Vagina (tissue), 2 donors: ENCODE data around the gene ZNF57.

Source experiments
- POLR2A ChIP-seq, 2 donors: fragments of 450-650 bp; IDR thresholded peaks; one replicate each; pipeline ENCODE4 v1.6.1; 2017; ENCODE audit warnings: antibody characterized with exemption in 2 of 2, mild to moderate bottlenecking in 2 of 2, moderate library complexity in 2 of 2
- POLR2AphosphoS5 ChIP-seq, 2 donors: sonication (generic); formaldehyde crosslinking; IDR thresholded peaks; one replicate each; pipeline ENCODE4 v1.9.0; 2017; ENCODE audit warnings: antibody characterized with exemption in 2 of 2, mild to moderate bottlenecking in 2 of 2, low read depth in 1 of 2; ENCODE audit not compliant: insufficient read depth in 1 of 2
- TF ChIP-seq, protein P1 (sequence below), 3 experiments: fragments of 450-650 bp in 2 of 3; fragments of 200-600 bp in 1 of 3; sonication (generic) in 1 of 3; IDR thresholded peaks; one replicate each; pipeline ENCODE4 v1.5.1; 2017 to 2019; ENCODE audit warnings: antibody characterized with exemption in 3 of 3, mild to moderate bottlenecking in 2 of 3, moderate library complexity in 2 of 3

DNA sequence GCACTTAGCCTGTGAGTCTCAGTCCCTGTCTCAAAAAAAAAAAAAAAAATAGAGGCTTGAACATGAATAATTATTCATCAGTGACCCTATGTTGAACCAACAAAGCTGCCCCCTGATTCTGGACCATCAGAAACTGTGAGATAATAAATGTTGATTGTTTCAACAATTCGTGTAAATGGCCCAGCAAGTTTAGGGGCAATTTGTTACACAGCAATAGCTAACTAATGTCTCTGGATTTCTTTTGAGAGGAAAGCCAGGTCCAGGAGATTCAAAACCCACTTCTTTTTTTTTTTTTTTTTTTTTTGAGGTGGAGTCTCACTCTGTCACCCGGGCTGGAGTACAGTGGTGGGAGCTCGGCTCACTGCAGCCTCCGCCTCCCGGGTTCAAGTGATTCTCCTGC, 64.1 kb downstream of the ZNF57 start:
- TF ChIP-seq POLR2A (IDR thresholded peaks at IDR 0.05) (no peak), POLR2AphosphoS5 (IDR thresholded peaks at IDR 0.05; ENCODE audit: insufficient read depth in 1 of 2, low read depth in 1 of 2) (no peak)
- TF ChIP-seq, protein P1, sequence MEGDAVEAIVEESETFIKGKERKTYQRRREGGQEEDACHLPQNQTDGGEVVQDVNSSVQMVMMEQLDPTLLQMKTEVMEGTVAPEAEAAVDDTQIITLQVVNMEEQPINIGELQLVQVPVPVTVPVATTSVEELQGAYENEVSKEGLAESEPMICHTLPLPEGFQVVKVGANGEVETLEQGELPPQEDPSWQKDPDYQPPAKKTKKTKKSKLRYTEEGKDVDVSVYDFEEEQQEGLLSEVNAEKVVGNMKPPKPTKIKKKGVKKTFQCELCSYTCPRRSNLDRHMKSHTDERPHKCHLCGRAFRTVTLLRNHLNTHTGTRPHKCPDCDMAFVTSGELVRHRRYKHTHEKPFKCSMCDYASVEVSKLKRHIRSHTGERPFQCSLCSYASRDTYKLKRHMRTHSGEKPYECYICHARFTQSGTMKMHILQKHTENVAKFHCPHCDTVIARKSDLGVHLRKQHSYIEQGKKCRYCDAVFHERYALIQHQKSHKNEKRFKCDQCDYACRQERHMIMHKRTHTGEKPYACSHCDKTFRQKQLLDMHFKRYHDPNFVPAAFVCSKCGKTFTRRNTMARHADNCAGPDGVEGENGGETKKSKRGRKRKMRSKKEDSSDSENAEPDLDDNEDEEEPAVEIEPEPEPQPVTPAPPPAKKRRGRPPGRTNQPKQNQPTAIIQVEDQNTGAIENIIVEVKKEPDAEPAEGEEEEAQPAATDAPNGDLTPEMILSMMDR (IDR thresholded peaks at IDR 0.05) = no peak
